Heart left ventricle (tissue), 13 donors: ENCODE results near the gene TFDP1.

Experiments
- CTCF ChIP-seq, 12 donors: fragments of 200-600 bp; sonication (generic) in 4 of 12; IDR thresholded peaks; one replicate each; pipeline versions ENCODE4 v1.5.0 to v1.8.0; 2018 to 2022; ENCODE audit warnings: antibody characterized with exemption in 12 of 12, mild to moderate bottlenecking in 5 of 12
- POLR2A ChIP-seq, 2 donors: fragments of 450-650 bp; IDR thresholded peaks; one replicate each; pipeline ENCODE4 v1.6.1; 2017; ENCODE audit warnings: antibody characterized with exemption in 2 of 2, mild to moderate bottlenecking in 2 of 2, moderate library complexity in 2 of 2
- donor health status: ischemic (EF 13 %, LVEDD 7.1; RV severe dilation, severe dysfunction).
- donor health status: DM: no; HTN: yes; CAD: no.
- donor health status: DM: no; HTN: no; CAD: no.
- donor health status: ischemic (EF 25% LVEDD 6.9; RV normal size, moderate dysfunction).
- donor health status: ischemic (EF 25% LVEDD 5.7; RV mildly dilated, moderate dysfunction).
- donor health status: ischemic (EF 35%, LVEDD 5.7; RV mildly dilated, moderate dysfunction).
- donor health status: nonischemic (EF 11% LVEDD 7.7; RV severe dilation, severe dysfunction).
- donor health status: DM: yes; HTN: yes; CAD: no.
- donor health status: PGD.
- donor health status: ischemic (EF 29% LVEDD 5.4; RV normal size, mild dysfunction).
- donor health status: nonischemic (EF 23%, LVEDD 6.1; RV moderate dilation, normal function).

- TF ChIP-seq CTCF (IDR thresholded peaks at IDR 0.05) (no peak), POLR2A (IDR thresholded peaks at IDR 0.05) (no peak)
These were observed 46.3 kb downstream of the TFDP1 start for GRCh38 chr13:113630804-113631203.
